ENCODE measurements around the gene TMEM72. TPM values are rescaled to one million over a fixed set of nuclear protein-coding genes. Genes with fewer than 3 reads are reported as not detected.

Gene TMEM72
- total RNA-seq, 2 donors from 2014 or later, result not detected

DNA sequence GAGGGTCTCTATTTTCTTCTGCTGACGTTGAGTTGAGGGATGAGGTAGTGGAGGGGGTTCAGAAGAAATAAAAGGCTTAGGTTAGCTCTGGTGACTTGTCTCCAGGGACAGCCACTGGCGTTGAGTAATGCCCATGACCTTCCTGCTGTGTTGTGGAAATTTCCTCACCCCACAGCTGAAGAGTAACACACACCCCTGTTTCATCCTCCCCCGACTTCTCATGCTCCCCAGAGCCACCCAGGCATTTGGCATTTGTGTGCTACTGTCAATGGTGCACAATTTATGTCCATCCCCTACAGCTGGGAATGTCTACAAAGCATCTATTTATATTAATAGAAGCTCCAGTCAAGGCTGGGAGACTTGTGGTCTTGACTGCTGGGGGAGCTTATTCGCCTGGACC is 4.7 kb upstream of the TMEM72 start:
- H3K27me3 ChIP-seq (replicated peaks; ENCODE audit: insufficient read depth), result no peaks in the 10 kb centered on the region
- no peaks in the 10 kb centered on the region for H3K36me3 ChIP-seq
- no peak overlapping the region for H3K4me3 ChIP-seq
- DNase-seq (ENCODE audit: low spot score), result no peak
- TF ChIP-seq, protein P1, sequence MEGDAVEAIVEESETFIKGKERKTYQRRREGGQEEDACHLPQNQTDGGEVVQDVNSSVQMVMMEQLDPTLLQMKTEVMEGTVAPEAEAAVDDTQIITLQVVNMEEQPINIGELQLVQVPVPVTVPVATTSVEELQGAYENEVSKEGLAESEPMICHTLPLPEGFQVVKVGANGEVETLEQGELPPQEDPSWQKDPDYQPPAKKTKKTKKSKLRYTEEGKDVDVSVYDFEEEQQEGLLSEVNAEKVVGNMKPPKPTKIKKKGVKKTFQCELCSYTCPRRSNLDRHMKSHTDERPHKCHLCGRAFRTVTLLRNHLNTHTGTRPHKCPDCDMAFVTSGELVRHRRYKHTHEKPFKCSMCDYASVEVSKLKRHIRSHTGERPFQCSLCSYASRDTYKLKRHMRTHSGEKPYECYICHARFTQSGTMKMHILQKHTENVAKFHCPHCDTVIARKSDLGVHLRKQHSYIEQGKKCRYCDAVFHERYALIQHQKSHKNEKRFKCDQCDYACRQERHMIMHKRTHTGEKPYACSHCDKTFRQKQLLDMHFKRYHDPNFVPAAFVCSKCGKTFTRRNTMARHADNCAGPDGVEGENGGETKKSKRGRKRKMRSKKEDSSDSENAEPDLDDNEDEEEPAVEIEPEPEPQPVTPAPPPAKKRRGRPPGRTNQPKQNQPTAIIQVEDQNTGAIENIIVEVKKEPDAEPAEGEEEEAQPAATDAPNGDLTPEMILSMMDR (IDR thresholded peaks at IDR 0.05), result no peak
- ATAC-seq (ENCODE audit: insufficient number of reproducible peaks, low FRiP score, low read depth), result no peak
- no peak overlapping the region for H3K27ac ChIP-seq
- no peaks in the 10 kb centered on the region for H3K9me3 ChIP-seq
- H3K4me1 ChIP-seq (ENCODE audit: control insufficient read depth in 1 of 2, low read depth in 2 of 2), result no peaks in the 10 kb centered on the region

DNA sequence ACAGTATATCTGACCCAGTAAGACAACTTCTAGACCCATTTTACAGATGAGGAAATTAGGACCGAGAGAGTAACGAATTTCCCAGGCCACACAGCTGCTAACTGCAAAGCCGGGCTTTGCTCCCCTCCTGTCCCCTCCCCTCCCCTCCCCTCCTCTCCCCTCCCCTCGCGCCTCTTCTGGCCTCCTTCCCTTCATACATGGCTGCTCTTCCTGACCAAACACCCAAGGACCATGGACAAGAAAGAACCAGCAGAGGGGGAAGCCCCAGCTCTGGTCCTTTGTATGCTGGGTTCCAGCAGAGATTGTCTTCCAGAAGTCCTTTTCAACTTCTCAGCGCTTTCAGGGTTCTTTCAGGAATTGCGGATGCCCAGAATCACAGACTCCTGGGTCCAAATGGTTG is 3.6 kb upstream of the TMEM72 start:
- DNase-seq (ENCODE audit: low spot score) (no peak), ATAC-seq (ENCODE audit: insufficient number of reproducible peaks, low FRiP score, low read depth) (no peak)
- H3K36me3 ChIP-seq, result no peaks in the 10 kb centered on the region
- TF ChIP-seq, protein P1 (IDR thresholded peaks at IDR 0.05), result no peak
- H3K4me3 ChIP-seq, result no peak overlapping the region
- no peak overlapping the region for H3K27ac ChIP-seq
- H3K9me3 ChIP-seq, result no peaks in the 10 kb centered on the region
- no peaks in the 10 kb centered on the region for H3K27me3 ChIP-seq (replicated peaks; ENCODE audit: insufficient read depth)
- H3K4me1 ChIP-seq (ENCODE audit: control insufficient read depth in 1 of 2, low read depth in 2 of 2), result no peaks in the 10 kb centered on the region

DNA sequence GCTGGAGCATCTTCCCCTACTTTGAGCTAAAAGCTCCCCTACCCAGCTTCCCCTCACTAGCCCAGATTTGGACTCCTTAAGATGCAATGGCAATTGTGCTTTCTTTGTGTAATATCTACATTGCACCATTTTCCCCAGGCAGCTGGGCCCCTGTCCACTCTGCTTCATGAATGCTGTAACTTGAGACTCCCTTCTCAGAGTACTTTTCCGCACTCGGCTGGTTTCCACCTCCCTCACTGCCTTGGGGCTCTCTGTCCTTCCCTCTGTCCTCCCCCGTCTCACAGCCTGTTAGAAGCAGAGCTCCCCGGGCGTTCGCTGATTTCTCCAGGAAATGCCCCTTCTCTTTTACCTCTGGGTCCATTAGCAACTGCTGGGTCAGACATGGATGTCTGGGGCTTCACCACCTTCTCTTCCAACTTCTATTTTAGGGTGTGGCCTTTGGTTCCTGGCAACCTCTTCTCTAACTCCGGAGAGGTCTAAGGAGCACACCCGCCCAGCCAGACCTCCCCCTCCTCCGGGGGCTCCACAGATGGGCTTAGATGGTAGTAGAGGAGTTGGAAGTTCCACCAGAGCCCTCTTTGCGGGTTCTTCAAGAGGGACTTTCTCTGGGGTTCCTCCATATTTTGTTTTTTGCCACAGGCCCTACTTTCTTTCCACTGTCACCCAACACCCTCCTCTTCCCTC is 2.9 kb upstream of the TMEM72 start:
- H3K27me3 ChIP-seq (replicated peaks; ENCODE audit: insufficient read depth), result no peaks in the 10 kb centered on the region
- no peaks in the 10 kb centered on the region for H3K36me3 ChIP-seq
- ATAC-seq (ENCODE audit: insufficient number of reproducible peaks, low FRiP score, low read depth) (no peak), DNase-seq (ENCODE audit: low spot score) (no peak)
- TF ChIP-seq, protein P1 (IDR thresholded peaks at IDR 0.05), result no peak
- H3K9me3 ChIP-seq, result no peaks in the 10 kb centered on the region
- no peak overlapping the region for H3K27ac ChIP-seq
- H3K4me3 ChIP-seq, result no peak overlapping the region
- H3K4me1 ChIP-seq (ENCODE audit: control insufficient read depth in 1 of 2, low read depth in 2 of 2), result no peaks in the 10 kb centered on the region

- no peak for ATAC-seq (ENCODE audit: insufficient number of reproducible peaks, low FRiP score, low read depth)
- DNase-seq (ENCODE audit: low spot score), result no peak
Measured at GRCh38 chr10:44908936-44909630, 2.1 kb upstream of the TMEM72 start.

GRCh38 chr10:44909910-44910309 is 1.2 kb upstream of the TMEM72 start:
- no peak for ATAC-seq (ENCODE audit: insufficient number of reproducible peaks, low FRiP score, low read depth)

More at GRCh38 chr10:44908936-44909630, 2.1 kb upstream of the TMEM72 start:
- H3K27ac ChIP-seq, result no peak overlapping the region
- no peaks in the 10 kb centered on the region for H3K9me3 ChIP-seq
- no peaks in the 10 kb centered on the region for H3K4me1 ChIP-seq (ENCODE audit: control insufficient read depth in 1 of 2, low read depth in 2 of 2)
- no peak overlapping the region for H3K4me3 ChIP-seq
- TF ChIP-seq, protein P1 (IDR thresholded peaks at IDR 0.05), result no peak
- no peaks in the 10 kb centered on the region for H3K27me3 ChIP-seq (replicated peaks; ENCODE audit: insufficient read depth)
- no peaks in the 10 kb centered on the region for H3K36me3 ChIP-seq

More at GRCh38 chr10:44909910-44910309, 1.2 kb upstream of the TMEM72 start:
- Histone ChIP-seq H3K4me1 (ENCODE audit: control insufficient read depth in 1 of 2, low read depth in 2 of 2) (no peaks in the 10 kb centered on the region), H3K4me3 (no peak overlapping the region), H3K36me3 (no peaks in the 10 kb centered on the region), H3K27me3 (replicated peaks; ENCODE audit: insufficient read depth) (no peaks in the 10 kb centered on the region), H3K27ac (no peak overlapping the region), H3K9me3 (no peaks in the 10 kb centered on the region)
- TF ChIP-seq, protein P1 (IDR thresholded peaks at IDR 0.05), result no peak
- no peak for DNase-seq (ENCODE audit: low spot score)
